NCI-H748 treated with DMSO at 0.1 percent for 48 hours (cell line): ENCODE data around the gene ZNF536.

Experiments used
- DNase-seq: peaks from one replicate; lab custom pipeline; 2025; lab: John Stamatoyannopoulos, UW

ZNF536 gene

DNA sequence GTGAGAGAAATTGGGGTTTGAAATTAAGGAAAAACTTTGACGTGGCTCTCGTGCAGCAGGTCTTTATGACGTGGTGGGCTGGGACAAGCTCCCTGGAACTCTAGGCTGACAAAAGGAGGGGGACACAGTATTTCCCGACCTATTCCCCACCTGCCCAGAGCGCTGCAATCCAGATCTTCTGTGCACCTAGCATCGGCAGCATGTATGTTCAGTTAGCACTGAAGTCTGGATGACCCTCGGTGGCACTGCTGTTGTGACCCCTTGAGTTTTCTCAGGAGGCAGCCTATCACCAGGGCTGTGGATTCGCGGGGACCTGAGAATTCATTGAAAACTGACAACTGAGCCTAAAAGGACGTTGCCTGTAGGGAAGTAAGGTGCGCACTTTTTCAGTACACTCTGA, 9.1 kb upstream of the ZNF536 start:
- no peak for DNase-seq

DNA sequence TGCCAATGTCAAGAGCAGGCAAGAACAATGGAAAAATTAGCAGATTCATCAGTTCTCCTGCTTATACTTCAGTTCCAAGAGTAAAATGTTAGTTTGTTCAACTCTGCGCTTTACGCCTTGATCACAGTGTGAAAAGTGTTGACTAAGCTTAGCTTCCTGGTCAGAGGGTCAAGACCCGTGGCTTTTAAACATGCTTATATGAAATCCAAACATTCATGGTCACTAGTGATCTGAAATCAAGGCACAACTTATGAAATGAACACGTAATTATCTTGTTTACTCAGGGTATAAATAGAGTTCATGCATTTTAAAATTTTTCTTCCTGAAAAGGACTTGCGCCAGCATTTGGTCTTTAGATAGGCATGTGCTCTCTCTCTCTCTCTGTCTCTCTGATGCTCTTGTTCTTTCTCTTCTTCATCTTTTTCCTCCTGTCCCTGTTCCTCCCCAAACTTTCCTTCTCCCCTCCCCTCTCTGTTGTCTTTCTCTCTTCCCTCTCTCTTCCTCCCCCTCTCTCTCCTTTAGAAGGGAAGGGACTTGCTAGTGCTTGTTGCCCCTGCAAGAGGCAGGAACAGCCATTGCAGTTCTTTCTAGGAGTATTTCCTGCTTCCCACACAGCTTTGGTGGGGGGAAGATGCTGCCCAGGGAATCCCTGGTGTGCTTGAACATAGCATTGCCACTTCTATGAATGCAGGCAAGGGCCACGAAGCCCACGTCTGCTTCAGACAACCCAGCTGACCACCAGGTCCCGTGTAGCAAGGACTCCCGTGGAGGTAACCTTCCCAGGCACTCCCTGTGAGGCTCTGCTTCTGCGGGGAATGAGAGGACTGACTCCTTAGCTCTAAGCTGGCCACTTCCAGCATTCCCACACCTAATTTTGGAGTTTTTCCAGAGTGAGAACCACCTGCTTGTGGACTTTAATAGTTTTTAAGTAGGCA, 7.1 kb upstream of the ZNF536 start:
- no peak for DNase-seq

DNA sequence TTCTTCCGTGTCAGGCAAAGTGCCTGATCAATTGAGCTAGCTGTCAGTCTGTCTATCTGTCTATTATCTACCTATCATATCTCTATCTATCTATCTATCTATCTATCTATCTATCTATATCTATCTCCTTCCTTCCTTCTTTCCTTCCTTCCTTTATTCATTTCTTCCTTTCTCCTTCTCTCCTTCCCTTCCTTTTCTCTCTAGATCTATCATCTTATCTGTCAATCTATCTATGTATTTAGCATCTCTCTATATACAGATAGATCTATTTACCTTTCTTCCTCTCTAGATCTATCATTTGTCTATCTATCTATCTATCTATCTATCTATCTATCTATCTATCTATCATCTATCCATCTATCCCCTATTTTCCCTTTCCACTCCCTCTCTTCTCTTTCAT, 5.9 kb upstream of the ZNF536 start:
- DNase-seq = no peak

DNA sequence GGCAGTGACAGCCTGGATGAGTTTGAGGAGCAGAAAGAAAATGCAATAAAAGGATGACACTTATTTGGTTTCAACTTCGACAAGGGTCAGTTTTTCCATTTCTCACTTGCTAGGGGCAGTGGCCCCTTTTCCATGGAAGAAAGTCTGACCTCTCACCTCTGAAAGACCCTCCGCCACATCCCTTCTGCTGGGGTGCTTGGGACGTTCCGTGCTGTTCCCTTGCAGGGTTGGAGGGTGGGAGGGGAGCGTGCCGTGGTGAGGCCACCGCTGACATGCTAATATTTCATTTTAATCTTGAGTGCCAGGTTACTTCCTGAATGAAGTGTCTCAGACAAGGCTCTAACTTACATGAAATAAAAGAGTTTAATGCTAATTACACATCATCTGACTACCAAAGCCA, 5.2 kb upstream of the ZNF536 start:
- DNase-seq = no peak

DNA sequence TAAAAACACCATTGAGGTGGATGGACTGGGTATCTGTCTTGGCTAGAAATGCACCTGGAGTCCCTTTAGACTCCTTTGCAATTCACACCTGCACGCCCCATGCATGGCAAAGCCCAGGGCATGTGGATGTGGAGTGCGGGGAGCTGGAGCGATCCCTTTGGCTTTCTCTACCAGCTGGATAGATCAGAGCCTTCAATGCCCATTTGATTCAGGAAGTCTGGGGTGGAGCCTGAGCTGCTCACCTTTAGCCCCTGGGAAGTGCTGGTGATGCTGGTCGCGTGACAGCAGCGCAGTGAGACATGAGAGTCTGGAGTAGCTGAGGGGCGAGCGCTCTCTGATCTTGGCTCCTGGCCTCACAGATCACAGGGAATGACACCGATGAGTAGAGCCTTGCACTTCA, 4.8 kb upstream of the ZNF536 start:
- no peak for DNase-seq

DNA sequence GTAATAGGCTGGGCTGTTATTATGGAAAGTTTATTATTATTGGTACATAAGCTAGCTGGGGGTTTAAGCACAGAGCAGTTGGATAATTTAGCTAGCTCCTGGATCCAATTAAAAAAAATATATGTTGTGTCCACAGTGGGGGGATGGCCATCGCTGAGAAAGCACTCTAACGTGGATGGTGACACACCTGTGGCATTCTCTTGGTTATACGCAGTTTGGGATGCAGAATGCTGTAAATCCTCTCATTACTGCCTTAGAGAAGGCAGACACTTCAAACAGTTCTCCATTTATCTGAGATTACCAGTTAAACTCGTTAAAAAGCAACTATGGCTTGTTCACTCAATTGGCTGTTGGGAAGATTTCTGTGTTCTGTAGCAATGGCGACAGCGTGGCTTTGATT, 2.4 kb upstream of the ZNF536 start:
- no peak for DNase-seq

- peak; percentile 45 for DNase-seq
Observed at GRCh38 chr19:30371161-30371836, 885 bp upstream of the ZNF536 start.

DNA sequence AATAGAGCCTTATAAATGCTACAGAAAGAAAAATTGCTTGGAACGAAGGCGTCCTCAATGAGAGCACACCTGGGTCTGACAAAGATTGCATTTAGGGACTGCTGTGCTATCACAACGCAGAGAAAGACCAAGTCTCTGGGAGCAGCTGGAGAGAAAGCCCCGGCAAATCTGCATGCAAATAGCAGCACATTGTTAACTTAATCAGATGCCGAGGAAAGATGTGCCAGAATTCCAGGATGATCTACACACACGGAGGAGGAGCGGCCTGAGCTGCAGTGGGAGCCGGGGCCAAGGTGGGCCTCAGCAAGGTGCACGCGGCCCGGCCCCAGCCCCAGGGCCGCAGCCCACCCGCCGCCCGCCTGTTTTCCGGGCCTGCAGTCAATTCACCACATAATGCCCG, 1.4 kb downstream of the ZNF536 start:
- DNase-seq = no peak

DNA sequence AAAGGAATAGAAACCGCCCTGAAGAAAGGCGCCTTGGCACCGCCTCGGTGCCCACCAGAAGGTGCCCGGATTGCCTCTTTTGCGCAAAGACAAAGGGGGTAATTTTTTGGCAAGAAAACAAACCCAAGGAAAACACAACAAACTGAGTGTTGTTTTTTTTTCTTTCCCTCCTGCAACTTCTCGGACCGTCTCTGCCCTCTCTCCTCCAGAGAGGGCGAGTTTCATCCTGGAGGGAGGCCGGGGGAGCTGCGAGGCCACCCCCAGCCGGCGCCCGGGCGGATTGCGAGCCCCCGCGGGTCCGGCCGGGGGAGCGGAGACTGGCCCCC, 2.3 kb downstream of the ZNF536 start:
- no peak for DNase-seq

DNA sequence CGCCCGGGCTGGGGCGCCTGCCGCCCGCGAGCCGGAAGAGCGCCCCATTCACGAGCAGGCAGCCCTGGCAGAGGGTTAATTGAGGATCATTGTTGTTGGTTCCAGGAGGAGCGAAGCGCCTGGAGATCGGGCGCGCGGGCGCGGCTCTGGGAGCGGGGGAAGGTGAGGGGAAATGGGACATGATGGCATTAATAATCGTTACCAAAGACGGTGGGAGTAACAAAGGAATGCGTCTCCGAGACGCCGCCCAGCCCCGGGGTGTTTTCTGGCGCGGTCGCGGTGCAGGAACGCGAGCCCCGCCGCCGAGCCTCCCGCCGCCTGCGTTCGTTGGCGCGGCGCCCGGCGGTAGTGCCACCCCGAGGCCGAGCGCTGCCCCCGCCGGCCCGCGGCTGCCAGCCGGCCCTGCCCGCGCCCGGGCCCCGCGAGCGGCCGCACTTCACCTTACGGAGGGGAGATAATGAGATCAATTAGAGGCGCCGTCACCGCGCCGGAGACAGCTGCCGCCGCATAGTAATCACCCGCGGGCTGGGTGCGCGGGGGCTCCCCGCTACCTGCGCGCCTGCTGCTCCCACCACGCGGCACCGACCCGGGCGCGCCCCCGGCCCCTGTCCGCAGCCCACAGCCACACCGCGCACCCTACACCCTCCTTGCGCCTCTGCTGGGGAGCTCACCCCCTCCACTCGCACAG, 2.8 kb downstream of the ZNF536 start:
- DNase-seq = peak; percentile 54

- no peak for DNase-seq
Observed at GRCh38 chr19:30375553-30376031, 3.4 kb downstream of the ZNF536 start.

DNA sequence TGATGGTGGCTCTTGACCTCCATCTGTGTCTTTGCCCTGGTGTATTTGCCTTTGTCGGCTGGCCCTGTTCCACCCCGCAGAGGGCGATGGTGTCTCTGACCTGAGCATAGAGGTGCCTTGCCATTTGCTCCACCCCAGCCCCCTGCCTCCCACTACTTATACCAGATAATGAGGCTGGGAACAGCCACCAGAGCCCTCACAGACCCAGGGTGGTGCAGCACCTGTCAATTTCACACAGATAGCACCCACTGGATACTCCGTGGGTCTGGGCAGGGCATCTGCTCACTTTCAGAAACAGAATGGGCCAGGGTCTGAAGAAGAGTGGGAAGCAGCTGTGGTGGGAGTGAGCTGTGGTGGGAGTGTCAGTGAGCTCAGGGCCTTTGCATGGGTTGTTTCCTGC, 4.1 kb downstream of the ZNF536 start:
- no peak for DNase-seq

DNA sequence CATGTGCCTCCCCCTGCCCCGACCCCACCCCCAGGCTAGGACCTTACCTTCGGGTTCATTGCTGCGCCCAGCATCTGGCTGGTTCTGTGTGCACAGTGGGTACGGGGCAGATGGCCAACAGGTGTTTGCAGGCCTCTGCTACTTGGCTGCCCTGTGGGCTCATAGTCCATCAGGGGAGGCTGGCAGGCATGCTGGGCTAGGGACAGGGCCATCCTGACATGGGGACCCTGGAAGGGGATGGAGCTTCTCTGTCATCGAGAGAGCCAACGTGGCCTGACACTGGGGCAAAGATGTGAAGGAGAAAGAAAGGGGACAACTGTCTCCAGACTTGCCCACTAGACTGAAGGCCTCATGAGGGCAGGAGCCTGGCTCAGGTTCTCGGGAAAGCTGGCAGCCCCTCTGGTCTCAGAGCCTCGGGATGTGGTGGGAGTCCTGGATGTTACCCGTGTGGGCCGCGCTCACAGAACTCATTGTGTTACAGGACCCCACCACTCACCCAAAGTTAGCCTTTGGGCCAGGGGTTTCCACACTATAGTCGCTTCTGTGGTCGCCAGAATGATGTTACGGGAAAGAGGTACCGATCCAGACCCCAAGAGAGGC, 4.7 kb downstream of the ZNF536 start:
- DNase-seq = no peak

DNA sequence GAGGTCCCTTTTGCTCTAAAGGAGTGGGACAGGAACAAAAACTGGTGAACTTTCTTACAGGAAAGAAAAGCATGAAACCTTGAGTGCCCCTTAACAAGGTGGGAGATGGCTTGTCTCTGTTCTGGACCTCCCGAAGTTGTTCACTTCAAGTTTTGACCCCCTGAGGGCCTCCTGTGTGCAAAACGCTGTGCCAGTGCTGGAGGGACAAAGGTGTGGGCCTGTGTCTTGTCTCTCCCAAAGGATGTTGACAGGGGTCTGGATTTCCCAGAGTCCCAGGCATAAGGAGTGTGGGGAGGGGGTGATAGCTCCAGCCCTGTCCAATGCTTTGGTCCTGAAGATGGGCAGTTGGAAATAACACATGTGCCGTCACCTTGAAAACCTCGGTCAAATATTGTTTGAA, 6.5 kb downstream of the ZNF536 start:
- no peak for DNase-seq

- DNase-seq = no peak
Observed at GRCh38 chr19:30379841-30380610, 7.8 kb downstream of the ZNF536 start.

GRCh38 chr19:30381366-30381765, 9.2 kb downstream of the ZNF536 start:
- DNase-seq = no peak

DNA sequence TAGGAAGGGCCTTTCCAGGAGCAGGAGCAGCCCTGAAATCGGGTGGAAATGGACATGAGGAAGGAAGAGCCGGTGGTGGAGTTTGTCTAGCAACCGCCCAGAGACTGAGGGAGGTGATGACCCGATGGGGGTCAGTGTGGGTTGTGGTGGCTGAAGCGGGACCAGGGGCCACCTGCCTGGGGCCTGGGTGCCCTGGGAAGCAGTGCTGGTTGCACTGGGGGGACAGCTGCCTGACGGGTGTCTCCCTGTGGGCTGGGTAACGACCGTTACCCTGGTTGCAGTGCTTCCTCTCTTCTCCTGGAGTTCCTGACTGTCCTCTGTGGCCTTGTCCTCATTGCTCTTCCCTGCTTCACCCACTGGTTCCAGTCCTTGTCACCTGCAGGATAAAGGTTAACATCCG, 13.0 kb downstream of the ZNF536 start:
- DNase-seq = no peak

DNA sequence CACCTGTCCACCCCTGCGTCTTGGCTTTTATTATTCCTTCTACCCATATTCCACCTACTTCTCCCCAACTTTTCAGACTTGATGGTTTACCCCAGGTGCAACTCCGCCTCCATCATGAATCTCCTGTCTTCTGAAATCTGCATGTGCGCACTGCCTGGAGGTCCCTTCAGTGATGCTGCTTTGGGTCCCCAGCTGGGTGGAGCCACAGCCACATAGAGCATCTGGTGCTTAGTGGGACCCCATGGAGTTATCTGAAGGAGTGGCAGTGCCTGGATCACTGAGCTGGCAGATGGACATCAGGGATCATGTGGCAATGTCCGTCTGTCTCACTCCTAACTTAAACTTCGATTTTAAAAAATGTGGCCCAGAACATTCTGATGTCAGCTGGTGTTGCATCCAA, 13.5 kb downstream of the ZNF536 start:
- no peak for DNase-seq

DNA sequence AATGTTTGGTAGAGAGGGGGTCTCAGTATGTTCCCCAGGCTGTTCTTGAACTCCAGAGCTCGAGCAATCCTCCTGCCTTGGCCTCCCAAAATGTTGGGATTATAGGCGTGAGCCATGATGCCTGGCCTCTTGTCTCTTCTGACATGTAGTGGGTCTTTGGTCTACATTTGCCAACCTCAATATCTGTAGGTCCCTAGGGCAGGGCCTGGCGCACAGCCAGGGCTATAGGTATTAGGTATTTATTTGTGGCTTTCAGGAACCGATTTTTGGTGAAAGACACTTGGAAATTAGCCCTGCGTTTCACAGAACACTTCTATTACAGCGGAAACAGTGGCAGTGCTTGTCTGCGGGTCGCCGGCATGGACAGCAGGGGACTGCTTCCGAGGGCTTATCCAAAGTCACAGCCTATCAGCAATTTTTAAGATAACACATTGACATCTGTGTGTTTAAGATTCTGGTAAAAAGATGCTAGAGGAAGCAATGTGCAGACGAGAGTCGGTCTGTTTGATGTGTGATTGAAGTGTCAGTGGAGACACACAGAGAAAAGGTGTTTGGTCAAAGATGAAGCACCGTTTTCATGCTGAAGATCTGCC, 14.5 kb downstream of the ZNF536 start:
- no peak for DNase-seq

DNA sequence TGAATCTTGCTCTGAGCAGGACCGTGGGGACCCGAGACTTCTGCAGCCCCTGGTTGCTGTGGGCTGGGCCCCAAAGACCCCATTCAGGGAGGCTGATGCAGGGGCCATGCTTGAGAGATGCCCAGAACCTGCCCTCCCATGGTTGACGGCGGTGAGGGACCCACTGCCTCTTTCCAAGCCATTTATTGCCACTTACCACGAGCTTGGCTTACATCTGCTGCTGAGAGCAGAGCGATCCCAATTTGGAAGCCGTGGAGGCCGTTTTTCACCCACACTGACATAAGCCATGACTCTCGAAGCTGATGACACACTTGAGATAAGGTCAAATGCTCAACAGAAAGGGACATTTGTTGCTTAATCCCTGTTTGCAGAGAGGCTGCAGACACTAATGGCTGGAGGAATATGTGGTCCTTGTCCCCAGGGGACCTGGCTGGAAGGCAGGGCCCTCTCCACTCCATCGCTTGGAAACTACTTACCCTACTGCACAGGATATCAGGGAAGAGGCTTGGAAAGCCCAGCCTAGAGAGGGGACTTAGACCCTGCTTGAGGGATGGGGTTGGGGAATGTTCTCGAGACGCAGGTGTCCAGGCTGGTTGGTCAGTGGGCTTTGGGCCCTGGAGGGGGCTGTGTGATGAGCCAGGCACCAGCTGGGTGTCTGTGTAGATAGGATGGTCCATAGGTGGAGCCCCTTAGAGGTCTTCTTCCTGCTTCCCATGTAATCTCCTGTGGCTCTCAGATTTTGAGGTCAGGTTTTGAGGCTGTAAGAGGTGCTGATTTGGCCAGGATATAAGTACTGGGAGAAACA, 15.3 kb downstream of the ZNF536 start:
- no peak for DNase-seq

DNA sequence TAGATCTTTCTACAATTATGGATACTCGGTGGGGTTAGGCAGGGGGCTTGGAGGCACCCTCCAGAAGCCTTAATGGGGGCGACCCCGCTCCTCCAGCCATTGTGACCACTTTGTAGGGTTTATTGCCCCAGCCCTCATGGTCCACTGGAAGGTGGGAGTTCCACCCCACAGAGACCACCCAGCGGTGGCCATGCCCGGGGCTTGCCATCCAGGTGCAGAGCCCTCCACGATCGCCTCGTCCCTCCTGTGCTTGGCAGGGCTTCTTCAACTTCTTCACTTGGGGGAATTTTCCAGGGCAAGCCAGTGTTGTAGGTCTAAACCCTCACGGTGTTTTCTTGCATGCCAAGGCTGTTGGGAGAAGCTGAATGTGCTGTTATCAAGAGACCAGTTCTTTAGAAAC, 16.1 kb downstream of the ZNF536 start:
- DNase-seq = no peak
